ENCODE measurements around the gene VWC2L.

The VWC2L gene

DNA sequence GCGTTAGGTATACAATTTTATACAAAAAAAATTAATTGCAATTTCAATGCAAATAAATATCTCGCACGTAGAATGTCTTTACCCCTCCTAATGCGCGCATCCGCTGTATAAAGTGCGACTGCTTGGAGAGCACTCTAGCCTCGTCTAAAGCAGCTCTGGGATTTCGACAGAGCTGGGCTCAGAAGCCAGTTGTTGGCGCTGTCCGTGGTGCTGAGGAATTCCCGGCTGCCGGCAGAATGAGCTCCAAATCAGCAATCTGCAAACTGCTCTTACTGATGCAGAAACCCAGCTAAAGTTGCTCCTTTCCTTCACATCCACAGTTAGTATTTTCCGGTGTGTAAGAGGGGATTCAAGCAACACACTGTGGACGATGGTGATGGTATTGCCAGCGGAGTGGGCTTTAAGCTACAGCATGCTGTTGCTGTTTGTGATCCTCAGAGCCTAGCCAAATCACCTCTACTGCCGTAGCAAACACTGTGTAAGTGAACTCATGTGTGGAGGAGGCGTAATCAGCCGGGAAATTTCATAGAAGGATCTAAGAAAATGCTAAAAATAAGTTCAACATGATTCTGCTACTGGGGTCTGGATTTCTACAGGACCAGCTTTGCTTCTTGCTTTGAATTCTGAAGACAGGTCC lies at the start of gene VWC2L:
Gene VWC2L (plus strand): TSS at position 137 of the 637 bp plus-strand sequence. CDS start 3,140 bp downstream, outside the sequence.
- Histone ChIP-seq H3K9me3 (ENCODE audit: control insufficient read depth in 2 of 2, low read length in 2 of 2) (no peaks in the 10 kb centered on the region), H3K27ac (ENCODE audit: low read depth in 2 of 2, low read length in 2 of 2) (no peak within 1 kb of the TSS), H3K4me3 (ENCODE audit: low read length in 2 of 2) (no peak within 1 kb of the TSS), H3K9ac (ENCODE audit: low read depth in 1 of 2, low read length in 2 of 2) (no peak within 1 kb of the TSS), H3K36me3 (ENCODE audit: control insufficient read depth in 2 of 2, insufficient read depth in 2 of 2, low read length in 2 of 2) (no peaks in the 10 kb centered on the region), H3K27me3 (ENCODE audit: control insufficient read depth in 2 of 2, insufficient read depth in 2 of 2, low read length in 2 of 2) (no peaks in the 10 kb centered on the region), H3K4me1 (ENCODE audit: control insufficient read depth in 2 of 2, insufficient read depth in 2 of 2, low read length in 2 of 2) (no peaks in the 10 kb centered on the region)

DNA sequence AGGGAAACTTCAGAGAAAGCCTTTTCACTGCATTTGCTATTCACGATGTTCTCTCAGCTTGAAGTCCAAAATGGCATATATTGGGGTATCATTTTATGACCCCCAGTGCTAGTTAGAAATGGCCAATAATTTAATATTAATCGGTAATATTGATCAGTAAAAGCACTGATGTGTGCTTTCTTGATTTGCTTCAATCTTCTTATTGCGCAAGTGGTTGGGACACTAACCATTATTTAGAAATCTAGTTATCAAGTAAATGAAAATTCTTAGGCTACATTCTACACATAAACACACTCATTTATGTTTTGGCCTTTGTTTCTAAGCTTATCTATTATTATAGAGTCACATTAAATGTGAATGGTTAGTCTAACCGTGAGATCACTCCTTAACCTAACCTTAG lies 49.7 kb upstream of the VWC2L start:
- H3K4me1 ChIP-seq (ENCODE audit: control insufficient read depth in 2 of 2, insufficient read depth in 2 of 2, low read length in 2 of 2) = no peaks in the 10 kb centered on the region
- H3K9ac ChIP-seq (ENCODE audit: low read depth in 1 of 2, low read length in 2 of 2) = no peak overlapping the region
- H3K27me3 ChIP-seq (ENCODE audit: control insufficient read depth in 2 of 2, insufficient read depth in 2 of 2, low read length in 2 of 2) = no peaks in the 10 kb centered on the region
- no peak overlapping the region for H3K27ac ChIP-seq (ENCODE audit: low read depth in 2 of 2, low read length in 2 of 2)
- H3K9me3 ChIP-seq (ENCODE audit: control insufficient read depth in 2 of 2, low read length in 2 of 2) = no peaks in the 10 kb centered on the region
- no peak overlapping the region for H3K4me3 ChIP-seq (ENCODE audit: low read length in 2 of 2)
- H3K36me3 ChIP-seq (ENCODE audit: control insufficient read depth in 2 of 2, insufficient read depth in 2 of 2, low read length in 2 of 2) = no peaks in the 10 kb centered on the region

DNA sequence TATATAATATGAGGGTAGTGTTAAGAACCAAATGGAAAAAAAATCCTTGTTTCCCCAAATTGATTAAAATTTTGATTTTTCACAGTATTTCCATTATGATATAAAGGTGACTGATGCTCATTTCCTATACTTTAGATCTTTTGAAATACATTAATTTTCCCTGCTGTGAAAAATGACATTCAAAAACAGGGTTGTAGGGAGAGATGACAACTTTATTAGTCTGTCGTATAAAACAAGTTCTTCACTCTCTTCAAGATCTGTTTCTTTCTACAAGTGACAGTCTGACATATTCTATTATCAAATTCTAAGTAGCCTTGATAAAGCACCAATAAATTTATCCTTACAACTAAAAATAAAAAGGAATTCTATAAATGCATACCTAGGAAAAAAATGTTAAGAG lies 45.3 kb upstream of the VWC2L start:
- H3K9ac ChIP-seq (ENCODE audit: low read depth in 1 of 2, low read length in 2 of 2) = no peak overlapping the region
- no peaks in the 10 kb centered on the region for H3K27me3 ChIP-seq (ENCODE audit: control insufficient read depth in 2 of 2, insufficient read depth in 2 of 2, low read length in 2 of 2)
- no peaks in the 10 kb centered on the region for H3K9me3 ChIP-seq (ENCODE audit: control insufficient read depth in 2 of 2, low read length in 2 of 2)
- H3K4me3 ChIP-seq (ENCODE audit: low read length in 2 of 2) = no peak overlapping the region
- no peaks in the 10 kb centered on the region for H3K36me3 ChIP-seq (ENCODE audit: control insufficient read depth in 2 of 2, insufficient read depth in 2 of 2, low read length in 2 of 2)
- H3K4me1 ChIP-seq (ENCODE audit: control insufficient read depth in 2 of 2, insufficient read depth in 2 of 2, low read length in 2 of 2) = no peaks in the 10 kb centered on the region
- H3K27ac ChIP-seq (ENCODE audit: low read depth in 2 of 2, low read length in 2 of 2) = no peak overlapping the region

DNA sequence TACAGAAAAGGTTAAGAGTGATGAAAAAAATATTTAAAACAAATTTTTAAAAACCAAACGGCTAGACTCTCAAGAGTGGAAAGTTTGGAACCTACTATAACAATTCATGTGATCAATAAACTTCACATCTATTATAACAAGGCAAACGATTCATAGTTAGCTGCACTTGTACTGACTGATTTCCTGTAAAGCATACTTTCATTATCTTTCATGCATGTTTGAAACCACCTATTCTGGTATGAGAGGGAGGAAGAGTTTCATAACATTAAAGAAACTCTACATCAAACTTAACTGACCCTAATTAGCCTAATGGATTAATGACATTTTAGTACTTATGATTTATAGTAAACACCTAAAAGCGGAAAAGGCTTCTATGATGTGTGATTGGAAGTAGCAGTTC lies 43.7 kb upstream of the VWC2L start:
- H3K4me1 ChIP-seq (ENCODE audit: control insufficient read depth in 2 of 2, insufficient read depth in 2 of 2, low read length in 2 of 2) = no peaks in the 10 kb centered on the region
- H3K9me3 ChIP-seq (ENCODE audit: control insufficient read depth in 2 of 2, low read length in 2 of 2) = no peaks in the 10 kb centered on the region
- no peaks in the 10 kb centered on the region for H3K27me3 ChIP-seq (ENCODE audit: control insufficient read depth in 2 of 2, insufficient read depth in 2 of 2, low read length in 2 of 2)
- H3K36me3 ChIP-seq (ENCODE audit: control insufficient read depth in 2 of 2, insufficient read depth in 2 of 2, low read length in 2 of 2) = no peaks in the 10 kb centered on the region
- H3K9ac ChIP-seq (ENCODE audit: low read depth in 1 of 2, low read length in 2 of 2) = no peak overlapping the region
- H3K4me3 ChIP-seq (ENCODE audit: low read length in 2 of 2) = no peak overlapping the region
- H3K27ac ChIP-seq (ENCODE audit: low read depth in 2 of 2, low read length in 2 of 2) = no peak overlapping the region

DNA sequence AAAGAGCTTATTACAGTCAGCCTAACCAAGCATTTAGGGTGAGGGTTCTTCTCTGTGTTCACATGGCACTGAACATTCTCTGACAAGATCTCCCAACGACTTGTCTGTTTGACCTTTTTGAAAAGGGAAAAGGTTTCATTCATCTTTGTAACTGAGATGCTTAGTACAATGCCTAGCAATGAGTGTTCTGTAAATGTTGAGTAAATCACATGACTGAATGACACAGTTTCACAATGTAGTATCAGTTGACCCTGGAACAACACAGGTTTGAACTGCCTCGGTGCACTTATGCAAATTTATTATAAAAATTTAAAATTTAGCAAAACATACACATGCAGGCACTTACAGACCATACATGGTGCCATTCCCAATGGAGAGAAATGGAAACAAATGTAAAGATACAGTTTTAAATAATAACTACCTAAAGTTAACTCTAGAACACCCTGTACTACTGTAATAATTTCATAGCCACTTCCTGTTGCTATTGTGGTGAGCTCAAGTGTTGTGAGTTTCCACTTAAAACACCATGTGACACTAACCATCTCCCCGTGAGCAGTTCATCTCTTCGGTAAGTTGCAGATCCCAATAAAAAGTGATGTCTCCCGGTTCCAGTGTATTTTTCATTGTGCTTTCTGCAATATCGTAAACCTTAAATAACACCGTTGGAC lies 34.1 kb upstream of the VWC2L start:
- no peak overlapping the region for H3K4me3 ChIP-seq (ENCODE audit: low read length in 2 of 2)
- no peak overlapping the region for H3K27ac ChIP-seq (ENCODE audit: low read depth in 2 of 2, low read length in 2 of 2)
- H3K27me3 ChIP-seq (ENCODE audit: control insufficient read depth in 2 of 2, insufficient read depth in 2 of 2, low read length in 2 of 2) = no peaks in the 10 kb centered on the region
- H3K36me3 ChIP-seq (ENCODE audit: control insufficient read depth in 2 of 2, insufficient read depth in 2 of 2, low read length in 2 of 2) = no peaks in the 10 kb centered on the region
- no peak overlapping the region for H3K9ac ChIP-seq (ENCODE audit: low read depth in 1 of 2, low read length in 2 of 2)
- H3K4me1 ChIP-seq (ENCODE audit: control insufficient read depth in 2 of 2, insufficient read depth in 2 of 2, low read length in 2 of 2) = no peaks in the 10 kb centered on the region
- no peaks in the 10 kb centered on the region for H3K9me3 ChIP-seq (ENCODE audit: control insufficient read depth in 2 of 2, low read length in 2 of 2)

DNA sequence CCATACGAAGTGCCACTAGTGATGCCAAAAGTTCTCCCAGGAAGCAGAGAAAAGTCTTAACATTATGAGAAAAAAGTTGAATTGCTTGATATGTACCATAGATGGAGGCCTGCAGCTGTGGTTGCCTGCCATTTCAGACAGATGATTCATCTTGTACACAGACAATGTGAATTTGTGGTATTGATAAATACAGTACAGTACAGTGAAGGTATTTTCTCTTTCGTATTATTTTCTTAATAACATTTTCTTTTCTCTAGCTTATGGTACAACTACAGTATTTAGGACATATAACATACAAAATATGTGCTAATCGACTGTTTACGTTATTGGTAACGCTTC lies 33.6 kb upstream of the VWC2L start:
- no peaks in the 10 kb centered on the region for H3K36me3 ChIP-seq (ENCODE audit: control insufficient read depth in 2 of 2, insufficient read depth in 2 of 2, low read length in 2 of 2)
- H3K27me3 ChIP-seq (ENCODE audit: control insufficient read depth in 2 of 2, insufficient read depth in 2 of 2, low read length in 2 of 2) = no peaks in the 10 kb centered on the region
- no peak overlapping the region for H3K27ac ChIP-seq (ENCODE audit: low read depth in 2 of 2, low read length in 2 of 2)
- H3K9me3 ChIP-seq (ENCODE audit: control insufficient read depth in 2 of 2, low read length in 2 of 2) = no peaks in the 10 kb centered on the region
- H3K9ac ChIP-seq (ENCODE audit: low read depth in 1 of 2, low read length in 2 of 2) = no peak overlapping the region
- no peak overlapping the region for H3K4me3 ChIP-seq (ENCODE audit: low read length in 2 of 2)
- H3K4me1 ChIP-seq (ENCODE audit: control insufficient read depth in 2 of 2, insufficient read depth in 2 of 2, low read length in 2 of 2) = no peaks in the 10 kb centered on the region

DNA sequence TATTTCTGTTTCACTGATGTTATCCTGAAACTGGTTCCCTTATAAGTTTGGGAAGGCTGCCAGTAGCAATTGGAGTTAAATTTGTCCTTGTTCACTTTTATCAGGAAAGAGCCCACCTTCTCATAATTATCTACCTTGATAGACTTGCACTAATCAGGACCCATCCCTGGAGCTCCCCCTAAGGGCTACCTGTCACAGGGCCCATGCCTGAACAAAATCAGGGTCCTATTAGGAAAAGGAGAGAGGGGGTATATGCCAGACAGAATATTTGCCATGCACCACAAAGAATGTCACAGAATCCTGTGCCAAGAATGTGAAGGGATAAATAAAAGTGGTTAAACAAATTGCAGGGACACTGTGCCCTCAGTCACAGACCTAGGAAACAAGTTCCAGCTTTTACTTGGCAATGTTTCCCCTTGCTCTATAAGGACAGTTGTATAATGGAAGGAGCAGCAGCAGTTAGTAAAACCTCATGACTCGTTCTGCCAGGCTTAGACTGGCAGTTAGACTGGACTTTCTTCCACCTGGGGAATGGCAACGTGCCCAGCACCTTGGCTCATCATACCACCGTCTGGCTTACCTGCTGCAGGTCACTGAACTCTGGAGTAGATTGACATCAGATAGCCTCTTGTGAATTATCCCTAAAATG lies 32.3 kb upstream of the VWC2L start:
- Histone ChIP-seq H3K27ac (ENCODE audit: low read depth in 2 of 2, low read length in 2 of 2) (no peak overlapping the region), H3K4me1 (ENCODE audit: control insufficient read depth in 2 of 2, insufficient read depth in 2 of 2, low read length in 2 of 2) (no peaks in the 10 kb centered on the region)

DNA sequence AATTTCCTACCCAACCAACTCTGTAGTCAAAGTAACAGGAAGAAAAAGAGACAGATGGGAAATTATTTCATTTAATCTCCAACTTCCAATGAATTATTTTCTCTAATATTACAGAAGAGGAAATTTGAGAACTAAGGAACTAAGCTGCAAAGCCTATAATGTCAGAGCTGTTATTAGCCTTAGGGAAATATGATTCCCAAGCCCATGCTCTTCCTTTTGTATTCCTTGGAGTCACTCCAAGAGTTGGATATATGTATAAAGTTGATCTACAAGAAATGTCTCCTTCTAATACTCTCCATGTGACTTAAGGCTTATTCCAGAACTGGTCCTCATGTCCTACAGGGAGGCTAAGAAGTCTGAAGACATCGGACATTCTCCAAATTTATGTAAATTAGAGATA lies 31.6 kb upstream of the VWC2L start:
- H3K36me3 ChIP-seq (ENCODE audit: control insufficient read depth in 2 of 2, insufficient read depth in 2 of 2, low read length in 2 of 2) = no peaks in the 10 kb centered on the region
- H3K4me1 ChIP-seq (ENCODE audit: control insufficient read depth in 2 of 2, insufficient read depth in 2 of 2, low read length in 2 of 2) = no peaks in the 10 kb centered on the region
- H3K9me3 ChIP-seq (ENCODE audit: control insufficient read depth in 2 of 2, low read length in 2 of 2) = no peaks in the 10 kb centered on the region
- H3K27ac ChIP-seq (ENCODE audit: low read depth in 2 of 2, low read length in 2 of 2) = no peak overlapping the region
- H3K4me3 ChIP-seq (ENCODE audit: low read length in 2 of 2) = no peak overlapping the region
- no peak overlapping the region for H3K9ac ChIP-seq (ENCODE audit: low read depth in 1 of 2, low read length in 2 of 2)
- no peaks in the 10 kb centered on the region for H3K27me3 ChIP-seq (ENCODE audit: control insufficient read depth in 2 of 2, insufficient read depth in 2 of 2, low read length in 2 of 2)

More for the DNA sequence above, 32.3 kb upstream of the VWC2L start:
- no peak overlapping the region for H3K9ac ChIP-seq (ENCODE audit: low read depth in 1 of 2, low read length in 2 of 2)
- H3K36me3 ChIP-seq (ENCODE audit: control insufficient read depth in 2 of 2, insufficient read depth in 2 of 2, low read length in 2 of 2) = no peaks in the 10 kb centered on the region
- no peak overlapping the region for H3K4me3 ChIP-seq (ENCODE audit: low read length in 2 of 2)
- H3K9me3 ChIP-seq (ENCODE audit: control insufficient read depth in 2 of 2, low read length in 2 of 2) = no peaks in the 10 kb centered on the region
- no peaks in the 10 kb centered on the region for H3K27me3 ChIP-seq (ENCODE audit: control insufficient read depth in 2 of 2, insufficient read depth in 2 of 2, low read length in 2 of 2)

DNA sequence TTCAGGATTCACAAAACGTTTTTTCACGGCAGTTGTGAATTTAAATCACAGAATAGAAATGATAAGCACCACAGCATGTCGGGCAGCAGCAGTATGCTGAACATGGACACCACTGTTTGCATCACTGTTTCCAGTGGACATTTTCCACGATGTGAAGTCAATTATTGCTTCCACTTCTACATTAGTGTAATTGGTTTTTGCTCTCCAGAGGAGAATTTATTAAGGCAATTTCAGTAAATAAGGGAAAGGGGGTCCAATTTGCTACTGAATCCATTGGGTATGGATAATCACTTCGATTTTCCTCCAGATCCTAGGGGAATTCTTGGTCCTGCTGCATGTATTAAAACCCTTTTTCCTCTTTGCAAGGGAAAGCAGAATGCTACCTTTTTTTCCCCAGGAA lies 30.2 kb upstream of the VWC2L start:
- Histone ChIP-seq H3K27me3 (ENCODE audit: control insufficient read depth in 2 of 2, insufficient read depth in 2 of 2, low read length in 2 of 2) (no peaks in the 10 kb centered on the region), H3K4me3 (ENCODE audit: low read length in 2 of 2) (no peak overlapping the region), H3K36me3 (ENCODE audit: control insufficient read depth in 2 of 2, insufficient read depth in 2 of 2, low read length in 2 of 2) (no peaks in the 10 kb centered on the region), H3K4me1 (ENCODE audit: control insufficient read depth in 2 of 2, insufficient read depth in 2 of 2, low read length in 2 of 2) (no peaks in the 10 kb centered on the region), H3K9me3 (ENCODE audit: control insufficient read depth in 2 of 2, low read length in 2 of 2) (no peaks in the 10 kb centered on the region), H3K9ac (ENCODE audit: low read depth in 1 of 2, low read length in 2 of 2) (no peak overlapping the region), H3K27ac (ENCODE audit: low read depth in 2 of 2, low read length in 2 of 2) (no peak overlapping the region)

DNA sequence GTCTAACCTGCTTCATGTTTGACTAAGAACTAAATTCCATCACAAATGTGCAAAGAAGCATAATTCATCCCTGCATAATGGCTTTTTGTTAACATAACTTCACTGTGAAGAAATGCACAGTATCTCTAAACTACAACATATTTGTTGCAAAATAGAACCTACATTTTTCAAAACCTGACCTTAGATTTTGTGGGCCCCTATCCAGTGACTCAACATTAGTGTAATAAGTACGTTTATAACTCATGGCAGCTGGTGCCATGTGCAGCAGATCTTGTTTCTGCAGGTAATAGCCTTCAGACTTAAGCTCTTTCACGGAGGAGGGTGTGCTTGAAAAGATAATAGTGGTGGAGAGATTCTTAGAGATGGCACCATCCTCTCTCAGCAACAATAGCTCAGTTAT lies 28.6 kb upstream of the VWC2L start:
- Histone ChIP-seq H3K9me3 (ENCODE audit: control insufficient read depth in 2 of 2, low read length in 2 of 2) (no peaks in the 10 kb centered on the region), H3K4me1 (ENCODE audit: control insufficient read depth in 2 of 2, insufficient read depth in 2 of 2, low read length in 2 of 2) (no peaks in the 10 kb centered on the region), H3K36me3 (ENCODE audit: control insufficient read depth in 2 of 2, insufficient read depth in 2 of 2, low read length in 2 of 2) (no peaks in the 10 kb centered on the region), H3K27ac (ENCODE audit: low read depth in 2 of 2, low read length in 2 of 2) (no peak overlapping the region), H3K9ac (ENCODE audit: low read depth in 1 of 2, low read length in 2 of 2) (no peak overlapping the region), H3K4me3 (ENCODE audit: low read length in 2 of 2) (no peak overlapping the region), H3K27me3 (ENCODE audit: control insufficient read depth in 2 of 2, insufficient read depth in 2 of 2, low read length in 2 of 2) (no peaks in the 10 kb centered on the region)
